ENCODE results near the gene KRT10. TPM values are rescaled to one million over a fixed set of nuclear protein-coding genes. Genes with fewer than 3 reads are reported as not detected.

Gene KRT10
- total and polyA plus RNA-seq, 9 of the 15 experiments (the other 6 are each of a cell fraction or from before 2014, with no cell fraction given), result 47.0 to 179 (median 76.2) TPM

DNA sequence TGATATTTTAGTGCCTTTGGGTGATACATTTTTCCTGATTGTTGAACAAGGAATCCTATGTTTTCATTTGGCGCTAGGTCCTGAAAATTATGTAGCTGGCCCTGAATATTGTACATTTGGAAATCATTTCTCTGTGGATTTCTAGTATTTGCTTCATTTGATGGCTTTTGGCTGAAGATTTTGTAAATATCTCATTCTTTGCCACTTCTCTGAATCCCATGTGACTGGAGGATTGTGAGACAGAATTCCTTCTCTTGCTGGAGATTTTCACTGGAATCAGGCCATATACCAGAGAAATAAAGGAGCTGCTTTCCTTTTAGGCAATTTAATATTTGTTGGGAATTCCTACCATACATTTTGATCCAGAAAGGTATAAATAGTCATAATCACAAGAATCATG is 31.3 kb downstream of the KRT10 start (continued):
- TF ChIP-seq ZNF253 (CRISPR knock-in tag; conservative IDR thresholded peaks at IDR 0.05), result no peak
- no peak for TF ChIP-seq FIP1L1 (IDR thresholded peaks at IDR 0.05; ENCODE audit: low read depth, low read length, poor library complexity, severe bottlenecking)

DNA sequence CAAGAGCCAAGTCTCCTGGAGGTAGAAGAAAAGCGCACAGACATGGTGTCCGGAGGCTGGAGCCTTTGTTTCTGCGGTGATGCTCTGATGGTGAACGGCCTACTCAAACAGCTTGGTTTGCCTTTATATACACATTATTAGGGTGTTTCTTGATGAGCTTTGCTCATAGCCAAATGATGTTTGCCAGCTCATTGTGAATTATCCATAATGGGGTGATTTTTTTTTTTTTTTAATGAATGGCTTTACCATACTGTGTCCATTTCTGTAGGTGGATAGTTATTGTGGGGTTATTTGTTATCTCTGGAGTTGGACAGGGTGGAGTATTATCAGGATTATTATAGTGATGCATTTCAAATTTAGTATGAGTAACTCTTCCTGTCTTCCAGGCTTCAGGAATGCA is 40.0 kb downstream of the KRT10 start, which contains the start of gene KRT27:
Gene KRT27, minus strand, starts transcription at position 101 of the 400 bp plus-strand sequence. Its CDS starts 57 bp downstream, at position 44.
- ChIA-PET CTCF (ENCODE audit: low intra/inter-chr PET ratio) (no interaction called here), POLR2A (no interaction called here)
- WGBS (ENCODE audit: insufficient coverage, low coverage, missing lambda C conversion rate), result 47% methylated on average over 4 of the region's 4 CpGs
- no peak for DNase-seq (ENCODE audit: extremely low read depth in 1 of 4, low spot score in 3 of 4)
- Histone ChIP-seq H3K9me1 (ENCODE audit: control insufficient read depth, insufficient read depth, low read length) (no peaks in the 10 kb centered on the region), H3K9ac (ENCODE audit: insufficient read depth in 1 of 2, low read depth in 2 of 2, low read length in 2 of 2) (no peak within 1 kb of the TSS), H3K27ac (ENCODE audit: extremely low read depth, low read depth, low read length) (no peak within 1 kb of the TSS), H3K9me3 (replicated peaks; ENCODE audit: control insufficient read depth, insufficient read depth, low read depth, low read length) (no peaks in the 10 kb centered on the region), H2AFZ (ENCODE audit: low read depth, low read length) (peak within 1 kb of the TSS; percentile 47; the same call in 1 of the 2 replicates), H3K4me2 (ENCODE audit: insufficient read depth, low read length) (no peak within 1 kb of the TSS), H3K4me1 (replicated peaks in 1 of 2; ENCODE audit: control insufficient read depth in 2 of 2, insufficient read depth in 2 of 2, low read length in 2 of 2) (peaks cover 3 to 8% of the 10 kb centered on the region in 2 experiments; a peak in 1 of 5 replicates), H3K4me3 (no peak within 1 kb of the TSS), H3K79me2 (ENCODE audit: control insufficient read depth, insufficient read depth, low read length) (no peaks in the 10 kb centered on the region), H4K20me1 (replicated peaks; ENCODE audit: control insufficient read depth, insufficient read depth, low read length) (no peaks in the 10 kb centered on the region), H3K27me3 (ENCODE audit: control insufficient read depth in 2 of 2, insufficient read depth in 2 of 2, low read length in 2 of 2) (peaks cover 0 to 6% of the 10 kb centered on the region in 2 experiments; a peak in 2 of 5 replicates), H3K36me3 (ENCODE audit: control insufficient read depth, insufficient read depth, low read length) (no peaks in the 10 kb centered on the region)
- no peak for ATAC-seq
- intact Hi-C loops (cut with micrococcal nuclease) (no loop called here), in situ Hi-C loops (cut with MboI) (no loop called here)
- TF ChIP-seq KLF1 (tag; IDR thresholded peaks at IDR 0.05) (no peak), NFYB (IDR thresholded peaks at IDR 0.05; ENCODE audit: extremely low read depth, insufficient read length) (no peak), KLF6 (CRISPR knock-in tag; IDR thresholded peaks at IDR 0.05; ENCODE audit: borderline replicate concordance) (no peak), RHOXF2B (CRISPR knock-in tag; conservative IDR thresholded peaks at IDR 0.05) (no peak), SIRT6 (IDR thresholded peaks at IDR 0.05; ENCODE audit: low read depth, low read length) (no peak), CBFB (CRISPR knock-in tag; IDR thresholded peaks at IDR 0.05) (no peak), ZNF766 (CRISPR knock-in tag; conservative IDR thresholded peaks at IDR 0.05) (no peak)
- TF ChIP-seq, protein P1, sequence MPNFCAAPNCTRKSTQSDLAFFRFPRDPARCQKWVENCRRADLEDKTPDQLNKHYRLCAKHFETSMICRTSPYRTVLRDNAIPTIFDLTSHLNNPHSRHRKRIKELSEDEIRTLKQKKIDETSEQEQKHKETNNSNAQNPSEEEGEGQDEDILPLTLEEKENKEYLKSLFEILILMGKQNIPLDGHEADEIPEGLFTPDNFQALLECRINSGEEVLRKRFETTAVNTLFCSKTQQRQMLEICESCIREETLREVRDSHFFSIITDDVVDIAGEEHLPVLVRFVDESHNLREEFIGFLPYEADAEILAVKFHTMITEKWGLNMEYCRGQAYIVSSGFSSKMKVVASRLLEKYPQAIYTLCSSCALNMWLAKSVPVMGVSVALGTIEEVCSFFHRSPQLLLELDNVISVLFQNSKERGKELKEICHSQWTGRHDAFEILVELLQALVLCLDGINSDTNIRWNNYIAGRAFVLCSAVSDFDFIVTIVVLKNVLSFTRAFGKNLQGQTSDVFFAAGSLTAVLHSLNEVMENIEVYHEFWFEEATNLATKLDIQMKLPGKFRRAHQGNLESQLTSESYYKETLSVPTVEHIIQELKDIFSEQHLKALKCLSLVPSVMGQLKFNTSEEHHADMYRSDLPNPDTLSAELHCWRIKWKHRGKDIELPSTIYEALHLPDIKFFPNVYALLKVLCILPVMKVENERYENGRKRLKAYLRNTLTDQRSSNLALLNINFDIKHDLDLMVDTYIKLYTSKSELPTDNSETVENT (CRISPR knock-in tag; IDR thresholded peaks at IDR 0.05), result no peak
- TF ChIP-seq, protein P2, sequence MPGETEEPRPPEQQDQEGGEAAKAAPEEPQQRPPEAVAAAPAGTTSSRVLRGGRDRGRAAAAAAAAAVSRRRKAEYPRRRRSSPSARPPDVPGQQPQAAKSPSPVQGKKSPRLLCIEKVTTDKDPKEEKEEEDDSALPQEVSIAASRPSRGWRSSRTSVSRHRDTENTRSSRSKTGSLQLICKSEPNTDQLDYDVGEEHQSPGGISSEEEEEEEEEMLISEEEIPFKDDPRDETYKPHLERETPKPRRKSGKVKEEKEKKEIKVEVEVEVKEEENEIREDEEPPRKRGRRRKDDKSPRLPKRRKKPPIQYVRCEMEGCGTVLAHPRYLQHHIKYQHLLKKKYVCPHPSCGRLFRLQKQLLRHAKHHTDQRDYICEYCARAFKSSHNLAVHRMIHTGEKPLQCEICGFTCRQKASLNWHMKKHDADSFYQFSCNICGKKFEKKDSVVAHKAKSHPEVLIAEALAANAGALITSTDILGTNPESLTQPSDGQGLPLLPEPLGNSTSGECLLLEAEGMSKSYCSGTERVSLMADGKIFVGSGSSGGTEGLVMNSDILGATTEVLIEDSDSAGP (CRISPR knock-in tag; IDR thresholded peaks at IDR 0.05), result no peak
- TF ChIP-seq, protein P3, sequence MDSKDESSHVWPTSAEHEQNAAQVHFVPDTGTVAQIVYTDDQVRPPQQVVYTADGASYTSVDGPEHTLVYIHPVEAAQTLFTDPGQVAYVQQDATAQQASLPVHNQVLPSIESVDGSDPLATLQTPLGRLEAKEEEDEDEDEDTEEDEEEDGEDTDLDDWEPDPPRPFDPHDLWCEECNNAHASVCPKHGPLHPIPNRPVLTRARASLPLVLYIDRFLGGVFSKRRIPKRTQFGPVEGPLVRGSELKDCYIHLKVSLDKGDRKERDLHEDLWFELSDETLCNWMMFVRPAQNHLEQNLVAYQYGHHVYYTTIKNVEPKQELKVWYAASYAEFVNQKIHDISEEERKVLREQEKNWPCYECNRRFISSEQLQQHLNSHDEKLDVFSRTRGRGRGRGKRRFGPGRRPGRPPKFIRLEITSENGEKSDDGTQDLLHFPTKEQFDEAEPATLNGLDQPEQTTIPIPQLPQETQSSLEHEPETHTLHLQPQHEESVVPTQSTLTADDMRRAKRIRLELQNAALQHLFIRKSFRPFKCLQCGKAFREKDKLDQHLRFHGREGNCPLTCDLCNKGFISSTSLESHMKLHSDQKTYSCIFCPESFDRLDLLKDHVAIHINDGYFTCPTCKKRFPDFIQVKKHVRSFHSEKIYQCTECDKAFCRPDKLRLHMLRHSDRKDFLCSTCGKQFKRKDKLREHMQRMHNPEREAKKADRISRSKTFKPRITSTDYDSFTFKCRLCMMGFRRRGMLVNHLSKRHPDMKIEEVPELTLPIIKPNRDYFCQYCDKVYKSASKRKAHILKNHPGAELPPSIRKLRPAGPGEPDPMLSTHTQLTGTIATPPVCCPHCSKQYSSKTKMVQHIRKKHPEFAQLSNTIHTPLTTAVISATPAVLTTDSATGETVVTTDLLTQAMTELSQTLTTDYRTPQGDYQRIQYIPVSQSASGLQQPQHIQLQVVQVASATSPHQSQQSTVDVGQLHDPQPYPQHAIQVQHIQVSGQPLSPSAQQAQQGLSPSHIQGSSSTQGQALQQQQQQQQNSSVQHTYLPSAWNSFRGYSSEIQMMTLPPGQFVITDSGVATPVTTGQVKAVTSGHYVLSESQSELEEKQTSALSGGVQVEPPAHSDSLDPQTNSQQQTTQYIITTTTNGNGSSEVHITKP (IDR thresholded peaks at IDR 0.05; ENCODE audit: partially characterized antibody), result no peak
- no peak for FAIRE-seq
- BruUV-seq (replicated peaks), result no TSS peak
